Smooth muscle cell (in vitro differentiated cells): ENCODE measurements around the gene TBC1D24. TPM values are rescaled to one million over a fixed set of nuclear protein-coding genes. Genes with fewer than 3 reads are reported as not detected.

Experiments used
- DNase-seq: peaks from one replicate; lab custom pipeline; 2025; ENCODE audit not compliant: unreplicated experiment; lab: John Stamatoyannopoulos, UW
- H2AFZ ChIP-seq: fragments of 200-600 bp; sonication (generic); 2 replicates; pipeline ENCODE4 v1.6.0; 2016; ENCODE audit warnings: antibody characterized with exemption, low read depth, mild to moderate bottlenecking
- H3F3A ChIP-seq: fragments of 200-600 bp; sonication (generic); 2 replicates; pipeline ENCODE4 v1.6.0; 2017; ENCODE audit warnings: antibody characterized with exemption, low read depth
- H3K27ac ChIP-seq: fragments of 200-600 bp; sonication (generic); 2 replicates; pipeline ENCODE4 v1.5.1; 2016; ENCODE audit warnings: low read depth, mild to moderate bottlenecking
- H3K27me3 ChIP-seq: fragments of 200-600 bp; sonication (generic); 2 replicates; pipeline ENCODE4 v1.6.1; 2016; ENCODE audit warnings: low read depth, mild to moderate bottlenecking
- H3K36me3 ChIP-seq: fragments of 200-600 bp; sonication (generic); 2 replicates; pipeline ENCODE4 v1.5.1; 2016; ENCODE audit warnings: low read depth
- H3K4me1 ChIP-seq: fragments of 200-600 bp; sonication (generic); 2 replicates; pipeline ENCODE4 v1.5.1; 2016; ENCODE audit warnings: low read depth
- H3K4me2 ChIP-seq: fragments of 200-600 bp; sonication (generic); 2 replicates; pipeline ENCODE4 v1.6.0; 2016; ENCODE audit warnings: mild to moderate bottlenecking
- H3K4me3 ChIP-seq: fragments of 200-600 bp; sonication (generic); 2 replicates; pipeline ENCODE4 v1.5.1; 2016; ENCODE audit warnings: mild to moderate bottlenecking
- H3K79me2 ChIP-seq: fragments of 200-600 bp; sonication (generic); 2 replicates; pipeline ENCODE4 v1.6.0; 2016; ENCODE audit warnings: low read depth, mild to moderate bottlenecking
- H3K9ac ChIP-seq: fragments of 200-600 bp; sonication (generic); 2 replicates; pipeline ENCODE4 v1.6.0; 2016; ENCODE audit warnings: low read depth
- H3K9me3 ChIP-seq: fragments of 200-600 bp; sonication (generic); replicated peaks from 2 replicates; pipeline ENCODE4 v1.5.1; 2016; ENCODE audit warnings: low read depth
- H4K20me1 ChIP-seq: fragments of 200-600 bp; sonication (generic); 2 replicates; pipeline ENCODE4 v1.6.0; 2016; ENCODE audit warnings: low read depth
- WGBS: methylation state at CpG from one replicate; pipeline ENCODE4 v1.1.7; 2016; ENCODE audit warnings: low lambda C conversion rate; 5-methylcytosine and 5-hydroxymethylcytosine counted together
- polyA plus RNA-seq: library from polyadenylated mRNA; unstranded; fragments of >200 nt; fragmentation: Nextera tagmentation; extraction: Ambion mirVana; gene quantifications from 2 replicates; pipeline ENCODE4 v1.2.1, GENCODE V29; 2016
- total RNA-seq: library from RNA; depleted of rRNA; stranded (reverse); fragments of >200 nt; gene quantifications from 2 replicates; pipeline ENCODE4 v1.2.3, GENCODE V29; 2014
- TF ChIP-seq, protein P1 (sequence below): fragments of 200-600 bp; sonication (generic); IDR thresholded peaks from 2 replicates; pipeline ENCODE4 v1.5.1; 2017; ENCODE audit warnings: borderline replicate concordance, mild to moderate bottlenecking, antibody characterized with exemption; ENCODE audit not compliant: insufficient read depth, poor library complexity, severe bottlenecking

Gene TBC1D24
- total and polyA plus RNA-seq, 2 experiments from 2014 or later, result 5.5 to 9.2 TPM

DNA sequence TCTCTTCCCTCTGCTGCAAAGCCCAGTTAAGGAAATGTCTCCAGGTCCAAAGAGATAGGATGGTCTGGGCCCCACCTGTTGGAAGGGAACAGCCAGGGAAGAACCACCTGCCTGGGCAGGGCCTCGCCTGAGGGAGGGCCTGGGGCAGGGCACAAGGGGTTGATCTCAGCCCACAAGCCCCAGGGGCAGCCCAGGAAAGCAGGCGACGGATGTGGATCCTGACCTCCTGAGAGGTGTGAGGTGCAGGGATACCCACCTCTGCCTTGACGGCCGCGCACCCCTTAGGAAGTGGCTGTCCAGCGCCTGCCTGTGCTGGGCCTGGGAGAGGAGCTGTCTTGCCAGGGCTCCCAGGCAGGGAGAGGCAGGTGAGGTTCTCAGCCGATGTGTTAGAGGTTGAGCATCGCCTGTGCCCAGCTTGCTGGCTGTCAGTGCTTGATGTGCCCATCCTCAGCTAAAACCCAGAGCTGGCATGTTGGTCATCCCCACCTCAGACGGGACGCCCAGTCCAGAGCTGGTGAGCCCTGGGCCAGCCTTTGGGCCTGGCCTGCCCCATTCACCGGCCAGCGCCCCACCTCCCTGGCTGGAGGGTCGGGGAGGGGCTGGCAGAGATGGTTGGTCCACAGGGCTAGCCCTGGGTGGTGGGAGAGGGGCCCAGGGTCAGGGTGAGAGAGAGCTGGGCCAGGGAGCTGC is 55.8 kb downstream of the TBC1D24 start:
- Histone ChIP-seq H3K79me2 (no peaks in the 10 kb centered on the region), H3K36me3 (no peaks in the 10 kb centered on the region), H4K20me1 (no peaks in the 10 kb centered on the region), H3K4me2 (peak overlapping the region; percentile 94), H3F3A (peaks cover 9% of the 10 kb centered on the region), H3K9ac (peak overlapping the region; percentile 74), H3K27me3 (no peaks in the 10 kb centered on the region), H3K9me3 (no peaks in the 10 kb centered on the region), H3K4me1 (peaks cover 6% of the 10 kb centered on the region), H3K27ac (peak overlapping the region; percentile 65), H2AFZ (no peak overlapping the region), H3K4me3 (no peak overlapping the region)
- DNase-seq, result no peak
- TF ChIP-seq, protein P1, sequence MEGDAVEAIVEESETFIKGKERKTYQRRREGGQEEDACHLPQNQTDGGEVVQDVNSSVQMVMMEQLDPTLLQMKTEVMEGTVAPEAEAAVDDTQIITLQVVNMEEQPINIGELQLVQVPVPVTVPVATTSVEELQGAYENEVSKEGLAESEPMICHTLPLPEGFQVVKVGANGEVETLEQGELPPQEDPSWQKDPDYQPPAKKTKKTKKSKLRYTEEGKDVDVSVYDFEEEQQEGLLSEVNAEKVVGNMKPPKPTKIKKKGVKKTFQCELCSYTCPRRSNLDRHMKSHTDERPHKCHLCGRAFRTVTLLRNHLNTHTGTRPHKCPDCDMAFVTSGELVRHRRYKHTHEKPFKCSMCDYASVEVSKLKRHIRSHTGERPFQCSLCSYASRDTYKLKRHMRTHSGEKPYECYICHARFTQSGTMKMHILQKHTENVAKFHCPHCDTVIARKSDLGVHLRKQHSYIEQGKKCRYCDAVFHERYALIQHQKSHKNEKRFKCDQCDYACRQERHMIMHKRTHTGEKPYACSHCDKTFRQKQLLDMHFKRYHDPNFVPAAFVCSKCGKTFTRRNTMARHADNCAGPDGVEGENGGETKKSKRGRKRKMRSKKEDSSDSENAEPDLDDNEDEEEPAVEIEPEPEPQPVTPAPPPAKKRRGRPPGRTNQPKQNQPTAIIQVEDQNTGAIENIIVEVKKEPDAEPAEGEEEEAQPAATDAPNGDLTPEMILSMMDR, result no peak
- 92% methylated on average over 14 of the region's 14 CpGs for WGBS

DNA sequence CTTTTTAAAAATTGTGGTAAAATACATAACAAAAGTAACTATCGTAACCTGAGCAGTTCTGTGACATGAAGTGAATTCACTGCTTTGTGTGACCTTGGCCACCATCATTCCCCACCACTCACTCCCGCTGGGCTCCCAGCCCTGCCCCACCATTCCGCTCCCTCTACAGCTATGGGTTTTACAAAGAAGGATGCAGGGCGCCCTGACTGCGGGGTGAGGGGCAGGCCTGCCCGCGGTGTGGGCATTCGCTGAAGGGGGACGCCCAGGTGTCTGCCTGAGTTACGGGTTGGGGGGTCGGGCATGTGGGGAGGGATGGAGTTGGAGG is 56.4 kb downstream of the TBC1D24 start, which contains the start of gene CEMP1:
Gene CEMP1, minus strand, starts transcription at position 38 of the 325 bp plus-strand sequence. CDS start 335 bp downstream, outside the sequence.
- Histone ChIP-seq H3F3A (peaks cover 14% of the 10 kb centered on the region), H3K79me2 (no peaks in the 10 kb centered on the region), H4K20me1 (no peaks in the 10 kb centered on the region), H3K9me3 (no peaks in the 10 kb centered on the region), H3K4me2 (peak within 1 kb of the TSS; percentile 94), H3K9ac (peak within 1 kb of the TSS; percentile 74), H3K4me3 (peak within 1 kb of the TSS; percentile 65), H3K36me3 (no peaks in the 10 kb centered on the region), H3K27ac (peak within 1 kb of the TSS; percentile 65), H2AFZ (no peak within 1 kb of the TSS), H3K4me1 (peaks cover 6% of the 10 kb centered on the region), H3K27me3 (no peaks in the 10 kb centered on the region)
- WGBS, result 19% methylated on average over 10 of the region's 11 CpGs
- TF ChIP-seq, protein P1, result no peak
- DNase-seq, result no peak

GRCh38 chr16:2531696-2532493 is 57.0 kb downstream of the TBC1D24 start:
- under 1% methylated on average over 44 of the region's 84 CpGs for WGBS
- Histone ChIP-seq H2AFZ (no peak overlapping the region), H3K4me1 (peaks cover 6% of the 10 kb centered on the region), H3K27ac (peak overlapping the region; percentile 65), H3K4me3 (peak overlapping the region; percentile 65), H4K20me1 (no peaks in the 10 kb centered on the region), H3K27me3 (no peaks in the 10 kb centered on the region), H3K4me2 (peak overlapping the region; percentile 94), H3K9me3 (no peaks in the 10 kb centered on the region), H3F3A (peaks cover 15% of the 10 kb centered on the region), H3K79me2 (no peaks in the 10 kb centered on the region), H3K36me3 (no peaks in the 10 kb centered on the region), H3K9ac (peak overlapping the region; percentile 74)
- TF ChIP-seq, protein P1, result no peak
- DNase-seq, result peak; percentile 91
